GM18909 (cell line): ENCODE measurements around the gene ZBTB49.

Experiments used
- ATAC-seq: cut with Tn5 transposase; IDR thresholded peaks from one replicate; pipeline ENCODE4 v1.9.1; 2021; ENCODE audit warnings: mild to moderate bottlenecking; ENCODE audit not compliant: unreplicated experiment, poor library complexity

Gene ZBTB49

GRCh38 chr4:4274226-4274625 is 15.8 kb upstream of the ZBTB49 start:
- ATAC-seq = no peak

- no peak for ATAC-seq
Measured at GRCh38 chr4:4277531-4277930, 12.5 kb upstream of the ZBTB49 start.

GRCh38 chr4:4281787-4282186 is 8.3 kb upstream of the ZBTB49 start:
- ATAC-seq = no peak

- no peak for ATAC-seq
Measured at GRCh38 chr4:4284827-4285618, 5.0 kb upstream of the ZBTB49 start.

GRCh38 chr4:4288098-4288497 is 2.0 kb upstream of the ZBTB49 start:
- no peak for ATAC-seq

GRCh38 chr4:4289055-4289454 is 996 bp upstream of the ZBTB49 start:
- no peak for ATAC-seq

GRCh38 chr4:4289597-4289940 is 482 bp upstream of the ZBTB49 start:
- peak; percentile 40 for ATAC-seq

GRCh38 chr4:4293279-4293678 is 3.2 kb downstream of the ZBTB49 start:
- no peak for ATAC-seq

GRCh38 chr4:4296283-4296846 is 6.3 kb downstream of the ZBTB49 start:
- ATAC-seq = no peak

GRCh38 chr4:4299006-4299405 is 9.0 kb downstream of the ZBTB49 start:
- ATAC-seq = no peak

- no peak for ATAC-seq
Measured at GRCh38 chr4:4302001-4302400, 11.9 kb downstream of the ZBTB49 start.

GRCh38 chr4:4302416-4302815 is 12.4 kb downstream of the ZBTB49 start:
- ATAC-seq = no peak

- no peak for ATAC-seq
Measured at GRCh38 chr4:4306920-4307319, 16.9 kb downstream of the ZBTB49 start.

GRCh38 chr4:4308800-4309441 is 18.9 kb downstream of the ZBTB49 start:
- ATAC-seq = no peak

GRCh38 chr4:4311193-4311592 is 21.1 kb downstream of the ZBTB49 start:
- no peak for ATAC-seq

GRCh38 chr4:4315461-4316149 is 25.6 kb downstream of the ZBTB49 start:
- ATAC-seq = no peak

GRCh38 chr4:4316150-4316495 is 26.1 kb downstream of the ZBTB49 start:
- no peak for ATAC-seq

GRCh38 chr4:4317496-4318232 is 27.6 kb downstream of the ZBTB49 start:
- no peak for ATAC-seq

GRCh38 chr4:4320528-4320927 is 30.5 kb downstream of the ZBTB49 start:
- no peak for ATAC-seq

GRCh38 chr4:4320951-4321714 is 31.1 kb downstream of the ZBTB49 start:
- ATAC-seq = no peak
